Activated CD8-positive, alpha-beta T cell treated with anti-CD3 and anti-CD28 coated beads, Interleukin-2, amount 10 ng/mL, durations not matched to agents 7 days and 5 days (primary cell): Measurements from ENCODE around the gene ASCL3. TPM values are rescaled to one million over a fixed set of nuclear protein-coding genes. Genes with fewer than 3 reads are reported as not detected.

Source experiments
- ATAC-seq: fragments of 150-1000 bp; cut with Tn5 transposase; one replicate; pipeline ENCODE4 v1.10.0; 2021; ENCODE audit warnings: moderate library complexity
- CTCF ChIA-PET: fragments of 350-600 bp; sonication (Branson Sonifier 250); formaldehyde crosslinking; loops from one replicate; lab custom pipeline; 2021; ENCODE audit warnings: antibody characterized with exemption; lab: Charles Lee
- POLR2A ChIA-PET: fragments of 350-600 bp; sonication (Branson Sonifier 250); formaldehyde crosslinking; loops from one replicate; lab custom pipeline; 2021; ENCODE audit warnings: antibody characterized with exemption; lab: Charles Lee
- DNase-seq: peaks from one replicate; pipeline ENCODE4 v3.0.0-alpha.2; 2020
- H3K27ac Mint-ChIP-seq: one replicate; pipeline ENCODE4 v1.8.0; 2021; ENCODE audit warnings: mild to moderate bottlenecking, mixed read lengths
- H3K27me3 Mint-ChIP-seq: one replicate; pipeline ENCODE4 v1.8.0; 2021; ENCODE audit warnings: low read depth, mixed read lengths
- H3K36me3 Mint-ChIP-seq: one replicate; pipeline ENCODE4 v1.8.0; 2021; ENCODE audit warnings: low read depth, mixed read lengths
- H3K4me1 Mint-ChIP-seq: one replicate; pipeline ENCODE4 v1.8.0; 2021; ENCODE audit warnings: low read depth, mixed read lengths
- H3K4me3 Mint-ChIP-seq: one replicate; pipeline ENCODE4 v1.8.0; 2021; ENCODE audit warnings: mild to moderate bottlenecking, mixed read lengths
- H3K9me3 Mint-ChIP-seq: one replicate; pipeline ENCODE4 v1.8.0; 2022; ENCODE audit warnings: mixed read lengths; ENCODE audit not compliant: insufficient read depth
- total RNA-seq, 2 experiments: library from RNA; stranded (reverse); gene quantifications; one replicate each; pipeline ENCODE4 v1.2.3, GENCODE V29; 2021

Gene ASCL3
- total RNA-seq, 2 experiments from 2014 or later = not detected

- ChIA-PET POLR2A (no interaction called here), CTCF (interaction anchor here (0.6 to 1.7 kb wide), 2 partner anchors 12 to 179 kb away, joined by 3 to 6 read pairs; no protein-coding TSS in a partner anchor)
- Mint-ChIP-seq H3K9me3 (no peaks in the 10 kb centered on the region), H3K4me3 (no peak overlapping the region), H3K36me3 (no peaks in the 10 kb centered on the region), H3K4me1 (peaks cover 3% of the 10 kb centered on the region), H3K27me3 (no peaks in the 10 kb centered on the region), H3K27ac (no peak overlapping the region)
- DNase-seq (no peak), ATAC-seq (no peak)
Observed at GRCh38 chr11:8971196-8971923, 28.5 kb upstream of the ASCL3 start.

GRCh38 chr11:8967184-8967583 is 24.4 kb upstream of the ASCL3 start:
- Mint-ChIP-seq H3K9me3 (no peaks in the 10 kb centered on the region), H3K36me3 (no peaks in the 10 kb centered on the region), H3K27ac (no peak overlapping the region), H3K27me3 (no peaks in the 10 kb centered on the region), H3K4me1 (peaks cover 19% of the 10 kb centered on the region), H3K4me3 (no peak overlapping the region)
- ATAC-seq (no peak), DNase-seq (no peak)
- CTCF ChIA-PET = interaction anchor here (1.1 to 1.5 kb wide), 2 partner anchors 10 to 50 kb away, joined by 3 read pairs; no protein-coding TSS in a partner anchor
- POLR2A ChIA-PET = no interaction called here

- Mint-ChIP-seq H3K4me3 (peak within 1 kb of the TSS; percentile 94), H3K4me1 (peaks cover 27% of the 10 kb centered on the region), H3K36me3 (peaks cover 4% of the 10 kb centered on the region), H3K9me3 (no peaks in the 10 kb centered on the region), H3K27me3 (no peaks in the 10 kb centered on the region), H3K27ac (peak within 1 kb of the TSS; percentile 94)
- ATAC-seq (peak; percentile 89), DNase-seq (peak; percentile 88)
- CTCF ChIA-PET = interaction anchor here (1.1 to 3.0 kb wide), 5 partner anchors 33 to 542 kb away, joined by 3 to 21 read pairs (median 9); no protein-coding TSS in a partner anchor
- POLR2A ChIA-PET = interaction anchor here (0.6 to 2.2 kb wide), 14 partner anchors 15 to 313 kb away, joined by 3 to 10 read pairs (median 4); partner anchors contain the start of genes AKIP1, RPL27A and TRIM66
Observed at GRCh38 chr11:8964324-8965320, 21.8 kb upstream of the ASCL3 start, which contains the start of gene TMEM9B. TMEM9B (minus strand) TSS chr11:8964442; CDS start chr11:8964313, 129 bp downstream.

GRCh38 chr11:8963569-8964323 is 20.9 kb upstream of the ASCL3 start:
- Mint-ChIP-seq H3K27ac (peak overlapping the region; percentile 94), H3K4me1 (peaks cover 35% of the 10 kb centered on the region), H3K27me3 (no peaks in the 10 kb centered on the region), H3K4me3 (peak overlapping the region; percentile 94), H3K36me3 (peaks cover 6% of the 10 kb centered on the region), H3K9me3 (no peaks in the 10 kb centered on the region)
- POLR2A ChIA-PET = interaction anchor here (0.6 to 2.2 kb wide), 15 partner anchors 14 to 285 kb away, joined by 3 to 14 read pairs (median 3); partner anchors contain the start of genes AKIP1, RPL27A and TRIM66
- CTCF ChIA-PET = interaction anchor here (1.4 to 3.0 kb wide), 5 partner anchors 34 to 543 kb away, joined by 5 to 21 read pairs (median 9); no protein-coding TSS in a partner anchor
- peak; percentile 86 for DNase-seq
- peak; percentile 79 for ATAC-seq

- ChIA-PET CTCF (interaction anchor here (1.0 to 3.0 kb wide), 4 partner anchors 48 to 311 kb away, joined by 3 to 21 read pairs (median 12); no protein-coding TSS in a partner anchor), POLR2A (interaction anchor here (1.8 to 2.2 kb wide), 2 partner anchors 37 to 280 kb away, joined by 9 to 14 read pairs; partner anchors contain the start of genes RPL27A and TRIM66)
- Mint-ChIP-seq H3K36me3 (peaks cover 6% of the 10 kb centered on the region), H3K27ac (peak overlapping the region; percentile 71), H3K9me3 (no peaks in the 10 kb centered on the region), H3K4me1 (peaks cover 38% of the 10 kb centered on the region), H3K4me3 (peak overlapping the region; percentile 94), H3K27me3 (no peaks in the 10 kb centered on the region)
- ATAC-seq (no peak), DNase-seq (no peak)
Observed at GRCh38 chr11:8962841-8963240, 20.0 kb upstream of the ASCL3 start.

GRCh38 chr11:8961401-8961800 is 18.6 kb upstream of the ASCL3 start:
- H3K4me3 Mint-ChIP-seq = no peak overlapping the region
- H3K27ac Mint-ChIP-seq = no peak overlapping the region
- H3K27me3 Mint-ChIP-seq = no peaks in the 10 kb centered on the region
- DNase-seq (no peak), ATAC-seq (no peak)
- H3K36me3 Mint-ChIP-seq = peaks cover 12% of the 10 kb centered on the region
- no peaks in the 10 kb centered on the region for H3K9me3 Mint-ChIP-seq
- ChIA-PET CTCF (interaction anchor here (0.7 to 6.5 kb wide), 7 partner anchors 14 to 545 kb away, joined by 3 to 141 read pairs (median 3); partner anchors contain the start of gene AKIP1), POLR2A (interaction anchor here (1.0 to 2.7 kb wide), 2 partner anchors 90 to 279 kb away, joined by 3 to 12 read pairs; partner anchors contain the start of genes RPL27A and TRIM66)
- H3K4me1 Mint-ChIP-seq = peaks cover 45% of the 10 kb centered on the region

- CTCF ChIA-PET = interaction anchor here (0.6 to 6.5 kb wide), 39 partner anchors 11 to 860 kb away, joined by 3 to 141 read pairs (median 4); partner anchors contain the start of genes AKIP1, ASCL3, RPL27A and TRIM66
- ATAC-seq (peak; percentile 17), DNase-seq (peak; percentile 59)
- peak overlapping the region; percentile 12 for H3K27ac Mint-ChIP-seq
- H3K36me3 Mint-ChIP-seq = peaks cover 19% of the 10 kb centered on the region
- H3K9me3 Mint-ChIP-seq = no peaks in the 10 kb centered on the region
- H3K27me3 Mint-ChIP-seq = no peaks in the 10 kb centered on the region
- no peak overlapping the region for H3K4me3 Mint-ChIP-seq
- H3K4me1 Mint-ChIP-seq = peaks cover 38% of the 10 kb centered on the region
- POLR2A ChIA-PET = interaction anchor here (0.6 to 2.7 kb wide), 5 partner anchors 11 to 277 kb away, joined by 3 to 12 read pairs (median 5); partner anchors contain the start of genes RPL27A and TRIM66
Observed at GRCh38 chr11:8959546-8960166, 16.8 kb upstream of the ASCL3 start.

GRCh38 chr11:8956860-8957259 is 14.0 kb upstream of the ASCL3 start:
- Mint-ChIP-seq H3K4me3 (no peak overlapping the region), H3K27me3 (no peaks in the 10 kb centered on the region), H3K4me1 (peaks cover 30% of the 10 kb centered on the region), H3K27ac (no peak overlapping the region), H3K36me3 (peaks cover 37% of the 10 kb centered on the region), H3K9me3 (no peaks in the 10 kb centered on the region)
- ChIA-PET CTCF (interaction anchor here (0.5 to 6.5 kb wide), 6 partner anchors 10 to 645 kb away, joined by 3 to 141 read pairs (median 3); no protein-coding TSS in a partner anchor), POLR2A (interaction anchor here (0.6 kb wide), 1 partner anchor 11 kb away, joined by 3 read pairs; no protein-coding TSS in a partner anchor)
- ATAC-seq (no peak), DNase-seq (no peak)

GRCh38 chr11:8948886-8949285 is 6.1 kb upstream of the ASCL3 start:
- CTCF ChIA-PET = interaction anchor here (1.0 to 5.3 kb wide), 3 partner anchors 8 to 34 kb away, joined by 3 to 27 read pairs (median 15); no protein-coding TSS in a partner anchor
- Mint-ChIP-seq H3K27ac (no peak overlapping the region), H3K27me3 (peaks cover 4% of the 10 kb centered on the region), H3K9me3 (no peaks in the 10 kb centered on the region), H3K4me1 (peaks cover 2% of the 10 kb centered on the region), H3K36me3 (peaks cover 50% of the 10 kb centered on the region), H3K4me3 (no peak overlapping the region)
- POLR2A ChIA-PET = interaction anchor here (1.2 to 1.8 kb wide), 2 partner anchors 10 to 15 kb away, joined by 3 to 5 read pairs; partner anchors contain the start of gene TMEM9B
- no peak for ATAC-seq
- no peak for DNase-seq
